Activated CD4-positive, alpha-beta T cell treated with anti-CD3 and anti-CD28 coated beads, Interleukin-10, Interleukin-2, amounts not matched to agents 100 ng/mL and 50 ng/mL, durations not matched to agents 16 hours and 8 hours (primary cell): ENCODE data around the gene SV2A.
"Not testable (repeated sequence)": the region's sequence is repeated elsewhere in the genome, so short reads cannot be mapped to it uniquely, and the experiment has no call there.

Experiments
- DNase-seq: peaks from one replicate; pipeline ENCODE4 v3.0.0-alpha.2; 2020

Gene SV2A

DNA sequence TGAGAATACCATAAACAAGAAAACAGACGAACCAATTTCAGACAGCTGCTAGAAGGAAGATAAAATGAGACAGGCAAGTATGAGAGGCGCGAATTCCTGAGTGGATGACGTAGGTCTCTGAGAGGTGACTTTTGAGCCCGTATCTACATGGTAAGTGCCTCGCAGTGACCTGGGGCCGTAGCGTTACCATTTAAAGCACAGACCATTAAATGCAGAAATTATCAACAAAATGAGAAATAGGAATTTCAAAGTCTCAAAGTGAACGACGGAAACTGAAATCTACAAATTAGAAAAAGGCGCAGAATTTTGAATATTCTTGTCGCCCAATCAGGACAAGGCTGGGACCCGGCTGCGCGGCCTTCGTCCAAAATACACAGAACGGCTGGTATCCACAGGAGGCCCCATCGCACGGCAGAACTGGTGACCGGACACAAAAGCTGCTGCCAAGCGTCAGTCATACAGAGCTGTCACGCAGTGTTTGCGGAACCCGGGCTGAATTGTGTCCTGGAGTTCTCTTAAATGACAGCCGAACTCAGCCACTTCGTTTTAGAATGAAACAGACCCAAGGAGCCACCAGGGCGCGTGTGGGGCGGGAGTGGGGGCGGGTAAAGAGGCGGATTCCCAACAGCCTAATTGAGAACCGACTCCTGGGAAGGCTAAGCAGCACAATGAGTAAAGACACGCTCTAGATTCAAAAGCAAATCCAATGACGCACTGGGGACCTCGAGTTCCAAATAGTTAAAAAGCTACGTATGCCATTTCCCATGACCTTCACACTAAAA is 32.1 kb downstream of the SV2A start:
- peak; percentile 87 for DNase-seq

DNA sequence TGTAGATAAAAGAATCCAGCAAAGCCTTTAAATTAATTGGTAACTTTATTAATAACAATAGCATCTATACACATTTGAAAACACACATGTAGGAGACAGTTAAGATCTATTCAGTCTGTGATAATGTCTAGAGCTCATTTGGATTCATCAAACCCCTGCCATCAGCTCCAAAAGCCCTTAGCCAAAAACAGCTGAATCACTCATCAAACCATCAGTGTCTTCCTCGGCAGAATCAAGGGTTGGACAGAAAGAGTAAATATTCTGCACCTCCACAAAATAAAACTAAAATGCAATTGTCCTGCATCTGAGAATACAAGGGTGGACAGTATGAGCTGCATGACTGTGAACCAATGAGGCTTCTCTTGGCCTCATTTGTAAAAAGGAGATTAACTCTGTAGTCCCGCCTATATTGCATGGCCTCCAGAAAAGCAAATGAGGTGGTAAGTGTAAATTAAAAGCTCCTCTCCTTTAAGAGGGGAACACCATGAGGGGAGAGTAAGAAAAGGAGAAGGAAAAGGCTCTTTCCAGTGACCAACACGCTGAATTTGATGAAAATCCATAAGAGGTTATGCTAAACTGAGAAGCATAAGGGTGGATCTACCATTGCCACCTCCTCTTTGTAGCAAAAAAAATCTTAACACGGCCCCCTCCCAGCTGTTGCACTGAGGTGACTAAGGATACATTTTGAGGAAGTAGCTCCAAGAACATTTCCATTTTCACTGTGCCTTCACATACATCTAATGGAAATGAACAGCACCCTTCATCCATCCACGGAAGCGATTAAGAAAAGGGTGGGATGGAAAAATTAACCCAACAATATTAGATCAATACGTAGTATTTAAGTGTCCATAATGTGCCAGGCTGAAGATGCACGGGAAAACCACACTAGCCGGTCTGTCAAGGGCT is 33.0 kb downstream of the SV2A start:
- peak; percentile 54 for DNase-seq

DNA sequence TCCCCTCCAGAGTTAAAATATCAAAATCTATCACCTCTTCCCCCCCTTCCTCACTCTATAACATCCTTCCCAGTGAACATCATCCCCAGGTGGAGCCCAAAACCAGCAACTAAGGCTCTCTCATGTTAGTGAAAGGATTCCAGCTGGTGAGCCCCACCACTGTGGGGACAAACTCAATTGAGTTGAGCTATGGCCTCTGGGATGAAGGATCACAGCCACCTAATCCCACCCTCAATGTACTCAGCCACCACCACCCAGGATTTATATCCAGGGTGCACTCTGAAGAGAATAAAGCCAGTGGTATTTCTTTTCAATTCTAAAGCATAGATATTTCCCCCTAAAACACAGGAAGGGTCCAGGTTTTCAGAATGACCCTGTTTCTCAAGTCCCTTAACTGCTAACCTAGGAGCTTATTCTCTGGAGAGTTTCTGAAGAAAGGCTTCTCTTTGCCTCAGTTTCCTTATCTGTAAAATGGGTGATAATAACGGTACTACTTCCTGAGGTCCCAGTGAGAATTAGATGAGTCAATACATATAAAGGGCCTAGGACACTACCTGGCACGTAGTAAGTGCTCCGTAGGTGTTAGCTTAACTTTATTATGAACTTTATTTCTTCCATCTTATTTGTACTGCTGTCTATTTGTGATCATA is 33.9 kb downstream of the SV2A start:
- DNase-seq = no peak

DNA sequence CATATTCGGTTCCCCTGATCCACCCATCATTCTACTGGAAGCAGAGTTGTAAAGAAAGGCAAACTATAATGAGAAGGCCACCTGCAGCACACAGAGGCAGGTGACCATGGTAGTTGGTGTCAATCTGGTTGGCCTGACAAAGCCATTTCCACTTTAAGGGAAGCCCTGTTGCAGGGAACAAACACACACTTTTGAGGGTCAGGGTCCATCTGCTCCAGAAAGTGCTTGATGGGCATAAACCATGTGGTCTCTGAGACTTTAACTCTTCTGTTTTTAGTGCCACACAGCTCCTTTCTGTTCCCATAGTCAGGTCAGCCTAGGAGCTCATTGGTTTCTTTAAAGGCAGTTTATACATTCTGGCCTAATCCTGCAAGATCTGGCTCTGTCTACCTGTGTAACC is 35.8 kb downstream of the SV2A start:
- DNase-seq = no peak

DNA sequence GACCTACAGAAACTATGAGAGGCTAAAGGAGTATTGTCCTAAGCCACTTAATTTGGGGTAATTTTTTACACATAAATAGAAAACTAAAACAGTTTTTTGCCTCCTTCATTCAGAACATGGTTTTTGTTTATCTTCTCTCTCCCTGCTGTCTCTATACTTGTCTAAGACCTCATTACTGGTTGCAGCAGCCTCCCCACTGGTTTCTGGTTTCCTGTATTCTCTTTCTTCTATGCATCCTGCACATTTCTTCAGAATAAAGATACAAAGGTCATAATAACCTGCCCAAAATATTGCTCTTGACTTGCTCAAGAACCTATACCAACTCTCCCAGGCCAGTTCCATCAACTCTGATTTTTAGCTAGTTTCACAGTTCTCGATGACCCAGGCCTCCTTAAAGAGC is 38.1 kb downstream of the SV2A start:
- DNase-seq = no peak

DNA sequence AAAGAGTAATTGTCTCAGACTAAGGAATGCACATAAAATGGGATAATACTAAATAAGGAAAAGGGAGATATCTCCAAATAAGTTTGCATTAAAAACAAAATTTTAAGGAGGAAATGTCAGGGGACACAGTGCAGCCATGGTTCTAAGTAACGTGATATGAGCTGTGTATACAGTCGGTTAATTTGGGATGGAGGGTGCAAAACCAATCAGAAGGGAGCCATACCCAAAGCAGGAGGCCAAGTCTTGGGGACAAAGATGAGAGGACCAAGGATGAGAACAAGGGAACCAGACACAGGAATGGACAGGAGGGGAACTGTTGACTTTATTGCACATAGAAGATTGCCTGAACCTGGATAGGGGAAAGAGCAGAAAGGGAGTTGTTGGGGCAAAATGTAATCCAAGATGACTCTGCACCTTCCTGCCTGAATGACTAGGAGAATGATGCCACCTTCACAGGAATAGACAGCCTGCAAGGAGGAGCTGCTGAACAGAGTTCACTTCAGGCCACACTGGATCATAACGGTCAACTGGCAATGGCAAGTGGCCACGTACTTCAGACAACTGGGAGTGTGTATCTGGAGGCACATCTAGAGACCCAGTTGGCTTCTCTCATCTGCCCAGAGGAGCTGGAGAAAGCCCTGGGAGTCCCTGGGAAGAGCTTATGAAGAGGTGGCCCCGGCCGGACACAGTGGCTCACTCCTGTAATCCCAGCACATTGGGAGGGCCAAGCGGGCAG is 40.3 kb downstream of the SV2A start:
- DNase-seq = no peak

DNA sequence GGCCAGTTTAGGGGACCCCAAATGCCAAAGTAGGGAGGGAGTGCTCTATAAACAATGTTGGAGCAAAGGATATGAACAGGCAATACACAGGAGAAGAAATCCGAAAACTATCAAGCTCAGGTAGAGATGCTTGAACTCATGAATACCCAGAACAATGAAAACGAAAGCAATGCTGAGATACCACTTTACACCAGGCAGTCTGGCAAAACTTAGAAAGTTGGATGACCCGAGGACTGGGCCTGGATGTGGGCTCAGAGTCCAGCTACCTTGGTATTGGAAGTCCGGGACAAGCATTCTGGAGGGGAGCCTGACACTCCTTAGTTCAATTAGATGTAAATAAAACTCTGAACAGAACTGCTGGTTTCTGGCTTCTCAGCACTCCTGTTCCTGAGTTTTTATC is 44.6 kb downstream of the SV2A start:
- not testable (repeated sequence) for DNase-seq

DNA sequence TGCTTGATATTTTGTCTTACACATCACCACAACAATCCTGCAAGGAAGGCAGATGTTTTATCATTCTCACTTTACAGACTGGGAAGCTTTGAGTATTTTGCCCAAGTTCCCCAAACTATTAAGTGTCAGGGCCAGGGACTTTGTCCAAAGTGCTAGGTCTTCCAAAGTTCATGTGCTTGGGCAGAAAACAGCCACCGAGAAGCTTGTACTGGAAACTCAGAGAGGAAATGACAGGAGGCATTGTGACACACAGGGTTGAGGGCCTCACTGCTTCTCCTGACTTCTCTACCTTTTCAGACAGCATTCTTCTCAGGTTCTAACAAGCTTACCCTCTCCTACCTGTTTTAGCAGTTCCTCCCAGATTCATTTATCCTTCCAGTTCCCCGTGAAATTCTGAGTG is 50.8 kb downstream of the SV2A start:
- DNase-seq = not testable (repeated sequence)

DNA sequence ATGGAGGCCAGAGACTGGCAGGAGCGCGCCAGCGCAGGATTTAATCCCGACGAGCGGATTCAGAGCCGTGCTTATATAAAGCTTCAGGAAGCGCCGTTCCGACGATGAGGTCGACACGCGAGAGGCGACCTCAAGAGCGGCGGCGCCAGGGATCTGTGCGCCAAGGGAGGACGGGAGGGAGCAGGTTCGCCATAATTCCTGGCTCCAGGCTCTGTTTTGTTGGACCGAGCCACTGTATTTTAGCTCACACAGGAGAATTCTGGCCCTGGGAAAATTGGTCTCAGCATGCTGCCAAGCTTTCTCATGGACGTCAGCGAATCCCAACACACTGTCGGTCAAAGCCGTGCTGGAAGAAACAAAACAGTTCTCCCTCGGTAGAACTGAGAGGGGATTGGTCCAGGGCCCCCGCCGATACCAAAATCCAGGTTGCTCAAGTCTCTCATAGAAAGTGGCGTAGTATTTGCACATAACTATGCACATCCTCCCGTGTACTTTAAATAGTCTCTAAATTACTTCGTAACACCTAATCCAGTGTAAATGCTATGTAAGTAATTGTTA is 56.1 kb downstream of the SV2A start:
- not testable (repeated sequence) for DNase-seq

DNA sequence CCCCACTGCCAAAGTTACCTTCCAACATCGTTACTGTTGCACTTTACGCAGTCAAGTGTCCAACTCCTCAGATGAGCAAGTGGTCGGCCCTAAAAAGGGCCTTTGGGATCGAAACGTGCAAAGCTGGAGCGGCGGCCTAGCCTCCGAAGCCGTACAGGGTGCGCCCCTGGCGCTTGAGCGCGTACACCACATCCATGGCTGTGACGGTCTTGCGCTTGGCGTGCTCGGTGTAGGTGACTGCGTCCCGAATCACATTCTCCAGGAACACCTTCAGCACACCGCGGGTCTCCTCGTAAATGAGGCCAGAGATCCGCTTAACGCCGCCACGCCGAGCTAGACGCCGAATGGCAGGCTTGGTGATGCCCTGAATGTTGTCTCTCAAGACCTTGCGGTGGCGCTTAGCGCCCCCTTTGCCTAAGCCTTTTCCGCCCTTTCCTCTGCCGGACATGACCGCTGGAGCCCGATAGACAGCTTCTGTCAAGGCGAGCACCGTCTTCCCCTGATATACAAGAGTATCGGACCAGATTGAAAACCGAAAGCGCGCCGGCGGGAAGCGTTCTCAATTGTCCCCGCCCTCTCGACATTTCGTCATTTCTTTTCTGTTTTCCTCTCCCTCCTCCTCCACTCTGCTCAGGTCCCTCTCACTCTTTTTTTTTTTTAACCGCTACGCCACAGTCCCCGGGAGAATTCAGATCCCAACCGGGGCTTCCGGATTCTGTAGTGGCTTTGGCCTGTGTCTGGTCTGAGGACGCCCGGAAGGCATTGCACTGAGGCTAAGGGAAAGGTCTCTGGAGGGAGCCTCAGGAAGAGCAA is 56.8 kb downstream of the SV2A start:
- DNase-seq = not testable (repeated sequence)

DNA sequence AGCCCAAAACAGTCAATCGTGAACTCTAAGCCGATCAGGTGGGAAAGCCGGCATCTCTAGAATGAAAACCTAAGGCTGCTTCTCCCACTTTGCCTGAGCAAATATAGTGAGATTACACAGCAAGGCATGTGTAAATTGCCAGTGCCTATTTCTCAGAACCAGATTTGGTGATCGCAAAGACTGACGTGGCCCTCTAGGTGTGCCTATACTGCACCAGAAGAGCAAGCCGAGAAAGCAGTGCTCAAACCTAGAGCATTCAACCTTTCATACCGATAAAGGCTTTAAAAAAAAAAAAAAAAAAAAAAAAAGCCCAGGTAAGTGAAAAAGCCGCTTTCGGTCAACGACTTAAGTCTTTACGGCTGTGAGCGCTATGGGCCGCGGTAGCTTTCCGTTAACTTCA is 57.4 kb downstream of the SV2A start:
- not testable (repeated sequence) for DNase-seq
